Measurements from ENCODE around the gene DMP1.

Gene DMP1, protein sequence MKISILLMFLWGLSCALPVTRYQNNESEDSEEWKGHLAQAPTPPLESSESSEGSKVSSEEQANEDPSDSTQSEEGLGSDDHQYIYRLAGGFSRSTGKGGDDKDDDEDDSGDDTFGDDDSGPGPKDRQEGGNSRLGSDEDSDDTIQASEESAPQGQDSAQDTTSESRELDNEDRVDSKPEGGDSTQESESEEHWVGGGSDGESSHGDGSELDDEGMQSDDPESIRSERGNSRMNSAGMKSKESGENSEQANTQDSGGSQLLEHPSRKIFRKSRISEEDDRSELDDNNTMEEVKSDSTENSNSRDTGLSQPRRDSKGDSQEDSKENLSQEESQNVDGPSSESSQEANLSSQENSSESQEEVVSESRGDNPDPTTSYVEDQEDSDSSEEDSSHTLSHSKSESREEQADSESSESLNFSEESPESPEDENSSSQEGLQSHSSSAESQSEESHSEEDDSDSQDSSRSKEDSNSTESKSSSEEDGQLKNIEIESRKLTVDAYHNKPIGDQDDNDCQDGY

DNA sequence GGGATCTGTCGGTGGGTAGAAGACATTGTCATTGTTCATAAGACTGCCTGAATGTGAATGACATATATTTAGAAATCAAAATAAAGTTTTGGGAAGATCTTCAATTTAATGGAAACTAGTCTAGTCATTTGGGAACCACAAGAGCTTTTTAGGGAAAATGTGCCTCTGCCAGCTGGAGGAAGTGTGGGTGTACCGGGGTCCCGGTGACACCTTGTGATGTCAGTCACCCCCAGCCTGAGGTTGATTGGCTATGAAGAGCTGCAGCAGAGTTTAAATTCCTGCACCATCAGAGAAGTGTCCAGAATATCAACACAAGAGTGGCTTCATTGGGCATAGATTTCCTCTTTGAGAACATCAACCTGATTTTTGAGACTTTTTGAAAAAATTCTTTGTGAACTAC lies at the start of gene DMP1:
TSS of gene DMP1 (plus strand) at position 301 of the 400 bp plus-strand sequence. CDS start 6,213 bp downstream, outside the sequence.
- DNase-seq (ENCODE audit: low read depth), result no peak

DNA sequence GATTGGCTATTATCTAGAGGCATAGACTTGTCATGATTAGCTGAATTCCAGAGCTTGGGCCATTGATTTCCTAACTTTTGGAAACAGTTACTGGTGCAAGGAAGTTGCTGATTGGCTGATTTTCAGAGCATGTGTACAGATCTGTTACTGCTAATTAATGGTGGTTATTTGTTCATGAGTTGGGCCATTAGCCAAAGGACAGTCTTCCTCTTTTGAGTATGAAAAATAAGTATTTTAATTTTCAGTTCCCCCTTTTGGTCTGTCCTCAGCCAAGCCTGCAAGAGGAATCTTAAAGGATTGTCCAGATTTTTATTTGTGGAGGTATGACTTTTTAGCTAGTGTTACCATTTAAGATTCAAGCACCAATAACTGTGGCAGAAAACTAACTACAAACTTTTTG lies 48.7 kb upstream of the DMP1 start:
- DNase-seq (ENCODE audit: low read depth), result no peak

DNA sequence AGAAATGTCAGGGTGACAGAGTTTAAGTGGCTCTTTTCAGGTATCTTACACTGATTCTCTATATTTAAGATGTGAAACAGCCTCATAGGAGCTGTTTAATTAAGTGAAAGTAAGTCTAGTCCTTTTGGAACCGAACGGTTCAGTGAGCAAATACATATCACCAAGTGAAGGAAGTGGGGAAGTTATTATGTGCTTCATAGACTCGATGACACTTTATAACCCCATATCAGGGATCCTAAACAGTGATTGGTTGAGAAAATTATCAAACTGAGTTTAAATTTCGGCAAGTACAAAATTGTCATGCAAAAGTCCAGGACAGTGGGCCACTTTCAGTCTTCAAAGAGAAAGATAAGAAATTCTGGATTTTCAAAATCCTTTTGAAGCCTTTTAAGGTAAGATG lies 41.9 kb upstream of the DMP1 start, which contains the start of gene DSPP:
TSS of gene DSPP (plus strand) at position 301 of the 400 bp plus-strand sequence. CDS start 2,380 bp downstream, outside the sequence.
- no peak for DNase-seq (ENCODE audit: low read depth)

DNA sequence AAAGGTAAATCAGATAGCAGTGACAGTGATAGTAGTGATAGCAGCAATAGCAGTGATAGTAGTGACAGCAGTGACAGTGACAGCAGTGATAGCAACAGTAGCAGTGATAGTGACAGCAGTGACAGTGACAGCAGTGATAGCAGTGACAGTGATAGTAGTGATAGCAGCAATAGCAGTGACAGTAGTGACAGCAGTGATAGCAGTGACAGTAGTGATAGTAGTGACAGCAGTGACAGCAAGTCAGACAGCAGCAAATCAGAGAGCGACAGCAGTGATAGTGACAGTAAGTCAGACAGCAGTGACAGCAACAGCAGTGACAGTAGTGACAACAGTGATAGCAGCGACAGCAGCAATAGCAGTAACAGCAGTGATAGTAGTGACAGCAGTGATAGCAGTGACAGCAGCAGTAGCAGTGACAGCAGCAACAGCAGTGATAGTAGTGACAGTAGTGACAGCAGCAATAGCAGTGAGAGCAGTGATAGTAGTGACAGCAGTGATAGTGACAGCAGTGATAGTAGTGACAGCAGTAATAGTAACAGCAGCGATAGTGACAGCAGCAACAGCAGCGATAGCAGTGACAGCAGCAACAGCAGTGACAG lies 35.7 kb upstream of the DMP1 start:
- DNase-seq (ENCODE audit: low read depth), result no peak

DNA sequence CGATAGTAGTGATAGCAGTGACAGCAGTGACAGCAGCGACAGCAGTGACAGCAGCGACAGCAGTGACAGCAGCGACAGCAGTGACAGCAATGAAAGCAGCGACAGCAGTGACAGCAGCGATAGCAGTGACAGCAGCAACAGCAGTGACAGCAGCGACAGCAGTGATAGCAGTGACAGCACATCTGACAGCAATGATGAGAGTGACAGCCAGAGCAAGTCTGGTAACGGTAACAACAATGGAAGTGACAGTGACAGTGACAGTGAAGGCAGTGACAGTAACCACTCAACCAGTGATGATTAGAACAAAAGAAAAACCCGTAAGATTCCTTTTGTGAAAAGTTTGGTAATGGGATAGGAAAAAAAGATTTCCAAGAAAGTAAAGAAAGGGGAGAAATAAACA lies 33.8 kb upstream of the DMP1 start:
- DNase-seq (ENCODE audit: low read depth), result no peak

DNA sequence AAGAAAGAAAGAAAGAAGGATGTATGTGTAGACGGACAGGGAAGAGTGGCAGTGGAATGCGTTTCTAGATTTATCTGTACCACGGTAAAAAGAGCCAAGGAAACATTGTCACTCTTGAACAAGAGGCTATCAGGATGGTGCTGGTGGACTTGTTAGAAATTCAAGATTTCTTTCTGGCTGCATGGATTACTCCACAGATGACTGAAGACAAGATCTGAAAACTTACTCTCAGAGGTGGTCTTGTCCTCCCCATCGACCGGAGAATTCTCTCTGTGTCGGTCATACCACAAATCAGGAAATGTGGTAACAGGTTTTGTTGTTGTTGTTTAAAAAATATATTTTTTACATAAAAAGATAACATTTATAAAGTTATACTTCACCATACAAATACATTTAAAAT lies 30.0 kb upstream of the DMP1 start:
- DNase-seq (ENCODE audit: low read depth), result no peak

DNA sequence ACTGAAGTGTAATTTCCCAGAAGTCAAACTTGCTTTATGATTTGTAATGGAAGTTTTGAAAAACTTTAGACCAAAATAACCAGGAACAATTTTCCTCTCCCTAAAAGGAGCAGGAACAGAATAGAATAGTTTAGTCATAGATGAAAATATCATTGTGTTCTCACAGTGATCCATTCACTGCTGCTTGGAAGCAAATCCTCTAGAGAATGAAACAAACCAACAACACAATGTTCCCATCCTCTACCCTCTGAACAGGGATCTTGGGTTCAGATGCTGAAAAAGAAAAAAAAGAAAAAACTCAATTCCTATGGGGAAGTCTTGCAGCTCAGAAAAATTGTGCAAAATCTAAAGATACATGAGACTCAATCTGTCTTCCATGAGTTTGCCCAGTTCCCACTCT lies 29.6 kb upstream of the DMP1 start:
- no peak for DNase-seq (ENCODE audit: low read depth)

DNA sequence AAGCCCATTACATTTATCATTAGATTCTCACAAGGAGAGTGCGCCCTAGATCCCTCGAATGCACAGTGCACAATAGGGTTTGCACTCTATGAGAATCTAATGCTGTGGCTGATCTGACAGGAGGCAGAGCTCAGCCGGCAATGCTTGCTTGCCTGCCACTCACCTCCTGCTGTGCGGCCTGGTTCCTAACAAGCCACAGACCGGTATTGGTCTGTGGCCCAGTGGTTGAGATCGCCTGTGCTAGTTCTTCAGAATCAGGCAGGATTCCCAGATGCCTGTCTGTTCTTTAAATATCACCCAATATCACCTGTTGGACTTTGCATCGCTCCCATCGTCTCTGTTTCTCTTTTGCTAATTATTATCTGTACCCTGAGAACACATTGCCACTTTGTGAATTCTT lies 27.8 kb upstream of the DMP1 start:
- no peak for DNase-seq (ENCODE audit: low read depth)

DNA sequence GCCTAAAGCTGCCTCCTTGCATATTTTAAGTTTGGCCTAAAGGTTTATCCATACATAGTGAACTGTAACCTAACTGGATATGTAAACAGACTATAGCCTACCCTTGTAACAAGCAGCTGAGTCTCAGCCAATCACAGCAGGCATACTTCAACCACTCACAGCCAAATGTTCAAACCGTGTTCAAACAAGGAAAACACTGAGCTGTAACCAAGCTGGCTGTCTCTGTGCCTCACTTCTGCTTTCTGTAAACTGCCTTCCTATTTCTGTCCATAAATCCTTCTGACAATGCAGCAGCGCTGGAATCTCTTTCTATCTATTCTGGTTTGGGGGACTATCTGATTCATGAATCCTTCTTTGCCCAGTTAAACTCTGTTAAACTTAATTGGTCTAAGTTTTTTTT lies 25.4 kb upstream of the DMP1 start:
- DNase-seq (ENCODE audit: low read depth), result no peak

DNA sequence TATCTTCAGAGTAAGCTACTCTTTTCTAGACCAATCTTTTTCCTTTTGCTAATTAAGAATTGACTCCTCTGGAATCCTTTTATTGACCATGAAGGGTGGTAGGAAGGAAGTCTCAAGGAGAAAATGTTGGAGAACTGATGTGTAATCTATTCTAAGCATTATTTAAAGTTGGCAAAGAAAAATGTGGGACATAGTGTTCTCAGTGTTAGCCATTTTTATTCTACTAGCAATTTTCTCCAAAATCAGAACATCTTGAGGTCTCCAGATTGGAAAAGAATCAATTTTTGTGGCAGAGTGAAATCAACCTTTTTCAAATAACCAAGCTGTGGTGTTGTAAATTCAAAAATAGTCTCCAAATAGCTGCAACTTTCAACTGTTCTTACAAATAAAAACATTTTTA lies 18.4 kb upstream of the DMP1 start:
- DNase-seq (ENCODE audit: low read depth), result no peak

DNA sequence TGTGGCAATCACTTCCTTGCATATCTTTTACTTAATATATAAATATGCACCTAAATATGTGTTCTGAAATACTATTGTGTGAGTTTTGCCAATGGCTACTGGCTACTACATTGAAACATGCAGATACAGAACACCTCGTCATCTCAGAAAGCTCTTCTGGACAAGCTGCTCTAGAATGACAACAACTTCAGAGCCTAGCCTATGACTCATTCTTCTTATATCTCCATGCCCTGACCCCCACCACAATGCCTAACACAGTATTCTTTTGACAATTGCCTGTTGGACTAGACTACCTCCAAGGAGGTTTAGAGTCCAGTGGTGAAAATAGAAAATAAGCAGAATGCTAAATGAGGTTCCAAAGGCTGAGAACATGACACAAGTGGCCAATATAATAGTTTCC lies 17.6 kb upstream of the DMP1 start:
- DNase-seq (ENCODE audit: low read depth), result no peak

DNA sequence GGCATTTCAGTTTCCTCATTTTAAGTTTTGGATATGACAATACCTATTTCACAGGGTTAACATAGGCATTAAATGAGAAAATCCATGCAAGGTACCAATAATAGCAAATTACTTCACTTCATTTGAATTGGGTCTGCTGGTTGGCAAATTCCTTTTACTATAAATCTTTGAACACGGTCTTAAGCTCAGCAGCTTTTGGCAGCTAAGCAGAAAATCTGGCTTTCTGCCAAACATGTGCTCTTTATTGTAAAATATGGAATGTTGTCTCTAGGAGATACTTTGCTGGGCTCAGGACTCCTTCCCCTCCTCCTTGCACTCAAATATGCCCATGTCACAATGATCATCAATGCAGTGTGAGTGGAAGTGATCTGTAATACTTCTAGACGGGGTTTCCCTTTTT lies 16.8 kb upstream of the DMP1 start:
- DNase-seq (ENCODE audit: low read depth), result no peak

DNA sequence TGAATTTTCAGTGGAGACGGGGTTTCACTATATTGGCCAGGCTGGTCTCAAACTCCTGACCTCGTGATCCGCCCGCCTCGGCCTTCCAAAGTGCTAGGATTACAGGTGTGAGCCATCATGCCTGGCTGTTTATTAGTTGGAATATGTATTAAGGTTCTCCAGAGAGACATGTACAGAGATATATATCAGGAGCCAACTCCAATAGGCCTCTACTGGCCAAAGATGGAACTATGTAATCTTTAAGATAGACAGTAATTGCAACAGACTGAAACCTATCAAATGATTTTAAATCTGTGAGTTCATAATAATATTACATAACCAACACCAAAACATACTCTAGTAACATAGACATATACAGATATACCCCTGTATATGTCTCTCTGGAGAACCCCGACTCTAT lies 5.8 kb upstream of the DMP1 start:
- DNase-seq (ENCODE audit: low read depth), result no peak

DNA sequence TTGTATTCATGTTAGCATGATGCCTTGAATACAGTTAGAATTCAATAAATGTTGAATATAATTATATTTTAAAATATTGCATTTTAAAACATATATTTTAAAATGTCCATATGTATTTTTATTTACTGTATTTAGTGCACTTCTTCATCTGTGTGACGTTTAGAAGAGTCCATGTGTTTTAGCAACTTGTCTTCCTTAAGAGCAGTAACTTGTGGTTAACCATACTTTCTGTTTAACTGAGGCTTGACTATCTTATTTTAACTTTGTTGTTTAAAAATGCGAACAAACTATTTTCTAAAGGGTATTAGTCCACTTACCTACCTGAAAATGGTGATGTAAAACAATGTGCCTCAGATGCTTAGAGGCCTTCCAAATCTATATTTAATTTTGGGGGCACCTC lies 858 bp downstream of the DMP1 start:
- DNase-seq (ENCODE audit: low read depth), result no peak

DNA sequence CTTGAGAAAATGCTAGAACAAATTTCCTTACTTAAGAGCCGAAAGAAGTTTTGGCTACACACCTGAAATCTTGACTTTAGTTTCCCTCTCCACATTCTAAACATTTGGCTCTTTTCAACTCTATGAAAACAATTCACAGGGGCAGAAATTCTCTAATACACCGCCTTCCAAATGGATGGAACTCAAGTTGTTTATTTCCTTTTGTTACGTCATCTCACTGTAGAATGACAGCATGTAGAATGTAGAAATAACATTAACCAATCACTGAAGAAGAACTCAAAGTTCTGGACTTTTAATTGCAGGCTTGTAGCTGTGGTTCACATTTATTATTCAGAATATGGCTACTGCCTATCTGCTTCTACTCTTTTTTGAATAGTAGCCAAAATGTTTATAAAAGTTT lies 1.9 kb downstream of the DMP1 start:
- no peak for DNase-seq (ENCODE audit: low read depth)

DNA sequence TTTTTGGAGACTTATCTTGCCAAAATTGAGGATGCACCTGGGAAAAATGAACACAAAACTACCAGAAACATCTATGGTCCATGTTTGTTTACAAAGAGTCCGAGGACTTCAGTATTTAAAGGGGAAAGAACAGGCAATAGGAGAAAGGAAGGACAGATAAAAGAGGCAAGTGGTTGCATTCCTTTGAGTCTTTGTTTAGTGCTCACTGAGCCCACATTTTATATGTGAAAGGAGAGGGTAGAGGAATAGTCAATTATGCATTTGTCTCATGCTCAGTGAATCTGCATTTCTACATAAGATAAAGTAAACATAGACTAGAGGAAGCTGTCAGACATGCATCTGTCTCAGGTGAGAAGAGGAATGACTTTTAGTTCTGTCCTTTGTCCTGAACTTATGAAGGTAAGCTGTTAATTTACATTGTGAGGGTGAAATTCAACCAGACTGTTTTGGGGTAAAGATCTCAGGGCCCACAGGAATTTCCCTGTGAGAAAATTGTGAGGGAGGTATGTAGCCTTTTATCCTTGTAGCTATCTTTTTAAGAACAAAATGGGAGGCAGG lies 4.5 kb downstream of the DMP1 start:
- no peak for DNase-seq (ENCODE audit: low read depth)

DNA sequence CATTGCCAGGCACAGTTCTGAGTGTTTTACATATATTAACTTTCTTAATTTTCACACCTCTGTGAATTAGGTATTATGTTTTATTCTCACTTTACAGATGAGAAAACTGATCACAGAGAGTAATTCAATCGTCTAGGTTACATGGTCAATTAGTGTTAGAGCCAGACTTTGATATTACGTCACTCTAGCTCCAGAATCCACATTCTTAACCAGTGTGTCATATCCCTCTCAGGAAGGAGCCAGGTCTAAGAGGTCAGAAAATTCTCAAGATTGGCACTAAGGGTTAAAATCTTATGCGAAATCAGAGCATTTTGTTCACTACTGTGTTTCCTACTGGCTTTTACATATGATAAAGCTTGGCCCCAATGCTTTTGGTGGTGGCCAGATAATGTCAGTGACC lies 7.4 kb downstream of the DMP1 start:
- DNase-seq (ENCODE audit: low read depth), result no peak

DNA sequence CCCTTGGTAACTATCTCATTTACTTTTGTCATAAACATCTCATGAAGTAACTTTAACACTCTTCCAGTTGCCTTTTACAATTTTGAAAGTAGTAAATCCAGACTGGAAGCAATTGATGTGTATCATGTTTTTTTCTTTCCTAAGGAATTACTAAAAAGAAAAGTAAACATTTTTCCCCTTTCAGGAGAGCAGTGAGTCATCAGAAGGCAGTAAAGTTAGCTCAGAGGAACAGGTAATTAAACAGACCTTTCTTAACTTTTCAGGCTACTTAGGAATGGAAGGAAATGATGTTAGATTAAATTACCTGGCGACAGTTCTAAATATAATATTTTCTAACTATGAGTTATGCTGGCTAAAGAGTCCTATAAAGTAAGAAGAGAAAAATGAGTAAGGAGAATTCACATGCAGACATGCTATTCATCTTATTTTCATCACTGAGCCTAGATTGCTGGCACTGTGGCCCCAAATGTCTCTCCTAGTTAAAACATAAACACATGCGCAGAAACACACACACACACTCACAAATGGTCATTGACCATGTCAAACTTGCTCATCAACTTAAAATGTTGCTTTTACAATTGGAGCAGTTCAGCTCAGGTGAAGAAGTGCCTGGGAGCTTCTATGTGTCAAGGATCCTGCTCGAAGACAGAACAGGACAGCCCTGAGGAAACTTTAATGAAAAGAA lies 9.3 kb downstream of the DMP1 start:
- no peak for DNase-seq (ENCODE audit: low read depth)

DNA sequence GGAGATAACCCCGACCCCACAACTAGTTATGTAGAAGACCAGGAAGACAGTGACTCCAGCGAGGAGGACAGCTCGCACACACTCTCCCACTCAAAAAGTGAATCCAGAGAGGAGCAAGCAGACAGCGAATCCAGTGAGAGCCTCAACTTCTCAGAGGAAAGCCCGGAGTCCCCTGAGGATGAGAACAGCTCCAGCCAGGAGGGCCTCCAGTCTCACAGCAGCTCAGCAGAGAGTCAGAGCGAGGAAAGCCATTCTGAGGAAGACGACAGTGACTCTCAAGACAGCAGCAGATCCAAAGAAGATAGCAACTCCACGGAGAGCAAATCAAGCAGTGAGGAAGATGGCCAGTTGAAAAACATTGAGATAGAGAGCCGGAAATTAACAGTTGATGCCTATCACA lies 12.8 kb downstream of the DMP1 start:
- no peak for DNase-seq (ENCODE audit: low read depth)

DNA sequence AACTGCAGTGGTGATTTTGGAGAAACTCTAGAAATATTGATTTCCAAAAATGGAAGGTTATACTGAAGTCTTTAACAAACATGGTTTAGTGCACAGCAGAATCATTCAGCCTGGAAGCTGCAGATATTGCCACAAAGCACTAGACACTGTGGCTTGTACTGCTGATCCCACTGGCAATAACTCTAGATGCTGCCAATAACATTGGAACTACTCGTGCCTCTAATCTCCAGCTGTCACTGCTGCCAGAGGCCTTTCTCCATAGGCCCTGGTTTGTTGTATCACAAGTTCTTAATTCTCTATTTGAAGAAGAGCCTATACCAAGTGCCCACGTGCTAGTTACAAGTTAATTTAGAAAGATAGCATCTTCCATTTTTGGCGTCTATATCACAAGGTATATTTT lies 19.3 kb downstream of the DMP1 start:
- no peak for DNase-seq (ENCODE audit: low read depth)

DNA sequence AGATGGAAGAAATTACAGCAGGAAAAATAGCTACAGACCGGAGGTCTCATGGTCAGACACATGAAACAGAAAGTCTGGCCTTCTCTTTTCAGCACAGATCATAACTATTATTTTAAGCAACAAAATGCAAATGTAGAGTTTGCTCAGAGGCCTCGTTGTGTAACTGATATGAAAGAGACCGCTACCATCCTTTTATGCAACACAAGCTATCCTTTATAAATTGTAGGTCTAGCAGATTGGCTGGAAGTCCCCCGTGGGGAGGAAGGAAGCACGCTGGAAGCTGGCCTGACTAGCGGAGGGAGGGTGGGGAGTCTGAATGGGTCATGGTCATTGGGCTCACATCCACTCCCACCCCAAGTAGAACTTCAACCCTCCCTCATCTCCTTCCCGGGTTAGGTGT lies 27.7 kb downstream of the DMP1 start:
- DNase-seq (ENCODE audit: low read depth), result no peak

DNA sequence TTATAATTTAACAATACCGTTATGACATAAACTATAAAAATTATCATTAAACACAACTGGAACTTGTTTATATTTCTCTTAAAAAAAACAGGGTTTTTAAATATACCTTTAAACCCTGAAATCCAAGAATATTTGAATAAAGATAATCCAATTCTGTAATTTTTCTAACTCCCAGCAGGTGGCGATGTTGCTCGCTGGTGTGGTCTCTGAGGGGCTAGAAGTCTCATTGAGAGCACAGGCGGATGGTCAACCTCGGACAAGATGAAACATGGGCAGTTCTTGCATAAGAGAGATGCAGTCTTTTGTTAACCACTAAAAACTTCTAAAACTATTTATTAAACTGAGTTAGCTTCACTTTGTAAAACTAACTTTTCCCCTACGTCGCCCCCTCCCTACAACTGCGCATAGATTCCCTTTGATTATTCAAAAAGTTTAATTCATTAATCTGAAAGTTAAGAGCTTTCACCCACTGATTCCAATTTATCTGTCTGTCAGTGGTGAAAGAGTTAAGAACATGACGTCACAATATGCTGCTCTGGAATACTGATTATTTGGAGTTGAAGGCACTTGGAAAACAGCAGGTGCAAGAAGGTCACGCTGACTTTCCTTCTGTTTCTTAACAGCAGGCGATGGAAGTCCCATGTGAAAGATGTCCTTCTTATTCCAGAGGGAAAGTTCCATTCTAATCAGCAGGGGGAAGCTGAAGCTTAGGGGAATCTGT lies 29.5 kb downstream of the DMP1 start:
- peak; percentile 2 for DNase-seq (ENCODE audit: low read depth)
